Measurements from ENCODE around the gene INPP5F. TPM values are rescaled to one million over a fixed set of nuclear protein-coding genes. Genes with fewer than 3 reads are reported as not detected.

The INPP5F gene
- total and polyA plus RNA-seq, 4 experiments from 2014 or later = 3.6 to 10.9 (median 8.0) TPM

DNA sequence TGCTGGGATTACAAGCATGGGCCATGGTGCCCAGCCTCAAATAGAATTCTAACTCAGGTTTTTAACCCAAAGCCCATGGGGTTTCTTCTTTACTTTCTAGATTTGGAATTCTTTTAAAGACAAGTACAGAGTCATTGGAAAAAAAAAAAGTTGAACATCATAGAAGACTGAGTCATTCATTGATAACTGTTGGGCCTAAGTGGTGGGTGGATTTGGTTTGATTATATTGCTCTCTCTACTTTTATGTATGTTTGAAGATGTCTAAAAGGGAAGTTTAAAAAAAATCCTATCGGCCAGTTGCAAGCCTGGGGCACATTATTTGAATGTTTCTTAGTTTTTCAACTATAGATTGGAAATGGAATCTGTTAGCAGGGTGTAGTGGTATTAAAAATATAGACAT is 49.7 kb downstream of the INPP5F start:
- Histone ChIP-seq H3K4me1 (ENCODE audit: insufficient read depth, low read length) (no peaks in the 10 kb centered on the region), H3K9me3 (ENCODE audit: control insufficient read depth in 1 of 2, low read length in 2 of 2) (no peaks in the 10 kb centered on the region), H3K27ac (ENCODE audit: low read depth, low read length) (no peak overlapping the region), H3K27me3 (ENCODE audit: insufficient read depth, low read length) (no peaks in the 10 kb centered on the region), H3K4me3 (ENCODE audit: low read length in 2 of 2) (no peak overlapping the region), H3K36me3 (ENCODE audit: insufficient read depth, low read length) (no peaks in the 10 kb centered on the region)
- POLR2A ChIA-PET (ENCODE audit: partially characterized antibody) = no interaction called here
- CTCF ChIA-PET (ENCODE audit: partially characterized antibody) = no interaction called here
- no peaks in the 10 kb centered on the region for H3K9me3 Mint-ChIP-seq
- H3K27me3 Mint-ChIP-seq = no peaks in the 10 kb centered on the region
- H3K36me3 Mint-ChIP-seq = peaks cover 0 to 7% of the 10 kb centered on the region in 2 donors
- no peak for DNase-seq
- intact Hi-C loops (cut with micrococcal nuclease) = no loop called here
- no peak overlapping the region for H3K4me3 Mint-ChIP-seq
- H3K4me1 Mint-ChIP-seq = peaks cover 0 to 5% (median 4%) of the 10 kb centered on the region in 4 donors
- H3K27ac Mint-ChIP-seq = no peak overlapping the region

DNA sequence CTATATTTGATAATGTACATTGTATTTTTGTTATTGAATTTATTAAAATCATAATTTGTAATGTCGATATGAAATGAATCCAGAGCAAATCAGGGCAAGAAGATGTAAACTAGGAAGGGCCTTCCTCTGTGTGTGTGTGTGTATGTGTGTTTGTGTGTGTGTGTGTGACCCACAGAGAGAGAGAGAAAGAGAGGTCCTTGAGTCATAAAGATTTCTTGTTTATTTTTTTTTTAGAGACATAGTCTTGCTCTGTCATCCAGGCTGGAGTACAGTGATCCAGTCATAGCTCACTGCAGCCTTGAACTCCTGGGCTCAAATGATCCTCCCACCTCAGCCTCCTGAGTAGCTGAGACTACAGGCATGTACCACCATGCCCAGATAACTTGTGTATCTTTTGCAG is 50.7 kb downstream of the INPP5F start:
- ChIA-PET POLR2A (ENCODE audit: partially characterized antibody) (no interaction called here), CTCF (ENCODE audit: partially characterized antibody) (no interaction called here)
- no peaks in the 10 kb centered on the region for H3K27me3 Mint-ChIP-seq
- no peak overlapping the region for H3K4me3 Mint-ChIP-seq
- H3K27me3 ChIP-seq (ENCODE audit: insufficient read depth, low read length) = no peaks in the 10 kb centered on the region
- no peaks in the 10 kb centered on the region for H3K36me3 ChIP-seq (ENCODE audit: insufficient read depth, low read length)
- peaks cover 0 to 5% (median 3%) of the 10 kb centered on the region in 4 donors for H3K4me1 Mint-ChIP-seq
- H3K27ac ChIP-seq (ENCODE audit: low read depth, low read length) = no peak overlapping the region
- intact Hi-C loops (cut with micrococcal nuclease) = no loop called here
- no peak overlapping the region for H3K4me3 ChIP-seq (ENCODE audit: low read length in 2 of 2)
- H3K27ac Mint-ChIP-seq = no peak overlapping the region
- peaks cover 0 to 11% of the 10 kb centered on the region in 2 donors for H3K36me3 Mint-ChIP-seq
- no peaks in the 10 kb centered on the region for H3K9me3 Mint-ChIP-seq
- H3K9me3 ChIP-seq (ENCODE audit: control insufficient read depth in 1 of 2, low read length in 2 of 2) = no peaks in the 10 kb centered on the region
- DNase-seq = no peak
- no peaks in the 10 kb centered on the region for H3K4me1 ChIP-seq (ENCODE audit: insufficient read depth, low read length)

DNA sequence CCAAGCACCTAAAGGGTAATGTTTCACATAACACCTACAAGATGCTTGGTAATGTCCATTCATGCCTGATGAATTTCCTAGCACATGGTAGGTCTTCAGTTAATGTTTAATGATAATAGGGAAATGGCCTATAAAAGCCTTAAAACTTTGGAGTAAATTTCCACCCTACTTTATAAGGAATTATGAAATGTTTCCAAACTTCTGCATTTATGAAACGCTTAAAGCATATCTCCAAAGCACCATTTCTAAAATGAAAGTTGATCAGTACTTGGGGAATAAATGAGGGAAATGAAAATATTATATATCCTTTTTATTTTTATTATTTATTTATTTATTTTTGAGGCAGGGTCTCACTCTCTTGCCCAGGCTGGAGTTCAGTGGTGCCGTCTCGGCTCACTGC is 51.8 kb downstream of the INPP5F start:
- CTCF ChIA-PET (ENCODE audit: partially characterized antibody) = no interaction called here
- intact Hi-C loops (cut with micrococcal nuclease) = no loop called here

DNA sequence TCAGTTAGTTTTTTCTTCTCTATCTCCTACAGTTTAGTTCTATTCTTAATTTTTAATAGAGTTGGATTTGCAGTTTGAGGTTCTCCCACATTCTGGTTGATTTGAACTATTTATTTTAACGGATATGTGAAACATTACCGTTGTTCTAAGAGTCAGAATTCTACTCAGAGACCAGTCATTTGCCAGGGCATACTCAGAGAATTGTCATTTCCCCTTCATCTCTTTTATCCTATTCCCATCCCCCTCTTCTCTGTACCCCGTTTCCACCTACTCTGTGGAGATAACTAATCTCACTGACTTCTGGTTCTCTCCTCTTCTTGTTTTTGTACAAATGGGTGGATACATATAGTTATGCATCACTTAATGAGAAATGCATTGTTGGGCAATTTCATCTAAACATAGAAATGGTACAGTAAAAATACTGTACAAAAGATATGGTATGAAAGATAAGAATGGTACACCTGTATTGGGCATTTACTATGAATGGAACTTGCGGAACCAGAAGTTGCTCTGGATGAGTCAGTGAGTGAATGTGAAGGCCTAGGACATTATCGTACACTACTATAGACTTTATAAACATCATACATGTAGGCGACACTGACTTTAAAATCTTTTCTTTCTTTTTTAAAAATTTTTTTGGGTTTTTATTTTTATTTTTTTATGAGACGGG is 53.1 kb downstream of the INPP5F start:
- Histone ChIP-seq H3K4me1 (ENCODE audit: insufficient read depth, low read length) (no peaks in the 10 kb centered on the region), H3K36me3 (ENCODE audit: insufficient read depth, low read length) (no peaks in the 10 kb centered on the region), H3K27ac (ENCODE audit: low read depth, low read length) (no peak overlapping the region), H3K4me3 (ENCODE audit: low read length in 2 of 2) (no peak overlapping the region), H3K9me3 (ENCODE audit: control insufficient read depth in 1 of 2, low read length in 2 of 2) (no peaks in the 10 kb centered on the region), H3K27me3 (ENCODE audit: insufficient read depth, low read length) (no peaks in the 10 kb centered on the region)
- DNase-seq = no peak
- Mint-ChIP-seq H3K27ac (no peak overlapping the region), H3K9me3 (no peaks in the 10 kb centered on the region), H3K4me3 (no peak overlapping the region), H3K27me3 (no peaks in the 10 kb centered on the region), H3K36me3 (peaks cover 0 to 12% of the 10 kb centered on the region in 2 donors), H3K4me1 (peaks cover 0 to 6% (median 4%) of the 10 kb centered on the region in 4 donors)
- intact Hi-C loops (cut with micrococcal nuclease) = no loop called here
- POLR2A ChIA-PET (ENCODE audit: partially characterized antibody) = no interaction called here
- CTCF ChIA-PET (ENCODE audit: partially characterized antibody) = no interaction called here

More for the DNA sequence above, 51.8 kb downstream of the INPP5F start:
- POLR2A ChIA-PET (ENCODE audit: partially characterized antibody) = no interaction called here
- no peaks in the 10 kb centered on the region for H3K27me3 Mint-ChIP-seq
- no peak overlapping the region for H3K4me3 Mint-ChIP-seq
- no peak overlapping the region for H3K27ac ChIP-seq (ENCODE audit: low read depth, low read length)
- no peak overlapping the region for H3K27ac Mint-ChIP-seq
- peaks cover 0 to 5% (median 2%) of the 10 kb centered on the region in 4 donors for H3K4me1 Mint-ChIP-seq
- H3K9me3 ChIP-seq (ENCODE audit: control insufficient read depth in 1 of 2, low read length in 2 of 2) = no peaks in the 10 kb centered on the region
- H3K36me3 ChIP-seq (ENCODE audit: insufficient read depth, low read length) = no peaks in the 10 kb centered on the region
- no peaks in the 10 kb centered on the region for H3K4me1 ChIP-seq (ENCODE audit: insufficient read depth, low read length)
- H3K27me3 ChIP-seq (ENCODE audit: insufficient read depth, low read length) = no peaks in the 10 kb centered on the region
- peaks cover 0 to 12% of the 10 kb centered on the region in 2 donors for H3K36me3 Mint-ChIP-seq
- no peak for DNase-seq
- no peak overlapping the region for H3K4me3 ChIP-seq (ENCODE audit: low read length in 2 of 2)
- no peaks in the 10 kb centered on the region for H3K9me3 Mint-ChIP-seq

DNA sequence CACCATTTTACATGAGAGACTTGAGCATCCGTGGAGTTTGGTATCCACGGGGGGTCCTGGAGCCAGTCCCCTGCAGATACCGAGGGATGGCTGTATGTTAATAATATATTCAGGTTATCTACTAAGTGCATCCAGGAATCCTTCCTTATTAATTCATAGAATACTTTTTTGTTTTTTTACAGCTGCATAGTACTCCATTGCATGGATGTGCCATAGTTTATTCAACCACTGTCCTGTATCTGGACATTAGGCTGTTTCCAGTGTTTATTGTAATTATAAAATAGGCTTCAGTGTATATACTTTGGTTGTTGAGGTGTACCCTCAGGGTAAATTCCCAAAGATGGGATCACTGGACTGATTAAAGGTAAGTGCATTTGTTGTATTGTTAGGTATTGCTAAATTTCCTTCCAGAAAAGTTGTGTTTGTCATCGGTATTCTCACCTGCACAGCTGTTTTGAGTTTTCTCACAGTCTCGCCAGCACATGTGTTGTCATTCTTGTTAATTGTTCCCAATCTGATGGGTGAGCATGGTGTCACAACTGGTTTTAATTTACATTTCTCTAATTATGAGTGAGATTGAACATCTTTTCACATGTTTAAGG is 55.1 kb downstream of the INPP5F start:
- H3K4me1 ChIP-seq (ENCODE audit: insufficient read depth, low read length) = peaks cover 10% of the 10 kb centered on the region
- POLR2A ChIA-PET (ENCODE audit: partially characterized antibody) = no interaction called here
- H3K27ac ChIP-seq (ENCODE audit: low read depth, low read length) = no peak overlapping the region
- no peaks in the 10 kb centered on the region for H3K27me3 ChIP-seq (ENCODE audit: insufficient read depth, low read length)
- peaks cover 10 to 22% (median 14%) of the 10 kb centered on the region in 4 donors for H3K4me1 Mint-ChIP-seq
- H3K4me3 Mint-ChIP-seq = no peak overlapping the region
- no peaks in the 10 kb centered on the region for H3K36me3 ChIP-seq (ENCODE audit: insufficient read depth, low read length)
- CTCF ChIA-PET (ENCODE audit: partially characterized antibody) = no interaction called here
- no peak for DNase-seq
- intact Hi-C loops (cut with micrococcal nuclease) = no loop called here
- H3K27me3 Mint-ChIP-seq = no peaks in the 10 kb centered on the region
- peaks cover 0 to 9% of the 10 kb centered on the region in 2 donors for H3K36me3 Mint-ChIP-seq
- no peaks in the 10 kb centered on the region for H3K9me3 Mint-ChIP-seq
- H3K9me3 ChIP-seq (ENCODE audit: control insufficient read depth in 1 of 2, low read length in 2 of 2) = no peaks in the 10 kb centered on the region
- H3K27ac Mint-ChIP-seq = no peak overlapping the region
- H3K4me3 ChIP-seq (ENCODE audit: low read length in 2 of 2) = no peak overlapping the region

DNA sequence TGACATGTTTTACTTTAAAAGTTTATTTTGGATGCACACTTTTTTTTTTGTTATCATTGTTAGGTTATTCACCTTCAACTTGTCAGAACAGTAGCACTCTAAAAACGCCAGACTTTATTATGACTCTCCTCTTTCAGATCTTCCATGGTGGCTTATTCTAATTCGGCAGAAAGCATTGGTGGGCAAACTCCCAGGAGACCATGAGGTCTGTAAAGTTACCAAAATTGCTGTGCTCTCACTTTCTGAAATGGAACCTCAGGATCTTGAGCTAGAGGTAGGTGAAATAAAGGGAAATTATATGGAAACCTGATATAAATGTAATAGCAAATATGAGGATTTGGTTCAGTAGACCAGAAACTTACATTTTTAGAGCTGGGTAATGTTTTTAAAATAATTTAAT is 55.6 kb downstream of the INPP5F start:
- ChIA-PET POLR2A (ENCODE audit: partially characterized antibody) (no interaction called here), CTCF (ENCODE audit: partially characterized antibody) (interaction anchor here (0.8 kb wide), 1 partner anchor 22 kb away, joined by 3 read pairs; no protein-coding TSS in a partner anchor)
- no peaks in the 10 kb centered on the region for H3K9me3 ChIP-seq (ENCODE audit: control insufficient read depth in 1 of 2, low read length in 2 of 2)
- H3K27ac ChIP-seq (ENCODE audit: low read depth, low read length) = no peak overlapping the region
- DNase-seq = no peak
- no peaks in the 10 kb centered on the region for H3K27me3 ChIP-seq (ENCODE audit: insufficient read depth, low read length)
- Mint-ChIP-seq H3K4me1 (peaks cover 10 to 22% (median 14%) of the 10 kb centered on the region in 4 donors), H3K36me3 (peaks cover 0 to 9% of the 10 kb centered on the region in 2 donors), H3K27ac (no peak overlapping the region), H3K4me3 (no peak overlapping the region), H3K9me3 (no peaks in the 10 kb centered on the region), H3K27me3 (no peaks in the 10 kb centered on the region)
- peaks cover 10% of the 10 kb centered on the region for H3K4me1 ChIP-seq (ENCODE audit: insufficient read depth, low read length)
- no peaks in the 10 kb centered on the region for H3K36me3 ChIP-seq (ENCODE audit: insufficient read depth, low read length)
- intact Hi-C loops (cut with micrococcal nuclease) = no loop called here
- H3K4me3 ChIP-seq (ENCODE audit: low read length in 2 of 2) = no peak overlapping the region

DNA sequence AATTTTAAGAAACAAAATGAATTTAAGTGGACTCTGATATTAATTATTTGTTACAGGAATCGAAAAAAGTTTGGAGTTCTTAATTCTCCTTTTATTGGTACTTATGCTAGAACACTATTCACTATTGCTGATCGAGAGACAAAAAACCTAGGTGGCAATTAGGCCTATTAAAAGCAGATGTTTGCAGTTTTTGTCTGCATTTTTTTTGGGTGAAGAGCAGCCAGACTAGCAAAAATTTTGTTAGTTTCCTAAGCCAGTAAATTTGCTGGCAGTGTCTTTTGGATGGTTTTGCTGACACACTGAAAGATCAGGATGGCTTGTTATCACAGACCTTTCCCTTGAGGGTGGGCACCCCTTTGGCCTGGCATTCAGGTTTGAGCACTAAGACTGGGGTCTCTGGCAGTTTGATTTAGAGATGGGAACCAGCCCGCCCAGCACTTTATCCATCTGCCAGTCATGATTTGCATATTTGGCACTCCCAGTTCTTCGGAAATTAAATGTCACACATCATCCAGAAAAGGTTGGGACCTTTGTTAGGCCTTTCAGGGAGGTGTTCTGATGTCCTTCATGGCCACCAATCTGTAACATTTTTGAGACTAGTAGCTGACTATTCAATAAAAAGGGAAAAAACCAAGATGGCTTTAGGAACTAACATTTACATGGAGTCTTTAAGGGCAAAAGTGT is 57.3 kb downstream of the INPP5F start:
- no peak overlapping the region for H3K27ac Mint-ChIP-seq
- H3K9me3 Mint-ChIP-seq = no peaks in the 10 kb centered on the region
- H3K27me3 ChIP-seq (ENCODE audit: insufficient read depth, low read length) = no peaks in the 10 kb centered on the region
- H3K4me3 ChIP-seq (ENCODE audit: low read length in 2 of 2) = no peak overlapping the region
- ChIA-PET CTCF (ENCODE audit: partially characterized antibody) (no interaction called here), POLR2A (ENCODE audit: partially characterized antibody) (no interaction called here)
- peaks cover 10% of the 10 kb centered on the region for H3K4me1 ChIP-seq (ENCODE audit: insufficient read depth, low read length)
- DNase-seq = no peak
- H3K27me3 Mint-ChIP-seq = no peaks in the 10 kb centered on the region
- no peak overlapping the region for H3K4me3 Mint-ChIP-seq
- peaks cover 13 to 22% (median 16%) of the 10 kb centered on the region in 4 donors for H3K4me1 Mint-ChIP-seq
- H3K36me3 Mint-ChIP-seq = peaks cover 0 to 9% of the 10 kb centered on the region in 2 donors
- H3K27ac ChIP-seq (ENCODE audit: low read depth, low read length) = no peak overlapping the region
- intact Hi-C loops (cut with micrococcal nuclease) = no loop called here
- H3K36me3 ChIP-seq (ENCODE audit: insufficient read depth, low read length) = no peaks in the 10 kb centered on the region
- H3K9me3 ChIP-seq (ENCODE audit: control insufficient read depth in 1 of 2, low read length in 2 of 2) = no peaks in the 10 kb centered on the region
